ENCODE results near the gene MPP4. TPM values are rescaled to one million over a fixed set of nuclear protein-coding genes. Genes with fewer than 3 reads are reported as not detected.

The MPP4 gene
- total RNA-seq, 1 donor from 2014 or later, result not detected

- no peaks in the 10 kb centered on the region for H3K27me3 Mint-ChIP-seq
- TF ChIP-seq, protein P1, sequence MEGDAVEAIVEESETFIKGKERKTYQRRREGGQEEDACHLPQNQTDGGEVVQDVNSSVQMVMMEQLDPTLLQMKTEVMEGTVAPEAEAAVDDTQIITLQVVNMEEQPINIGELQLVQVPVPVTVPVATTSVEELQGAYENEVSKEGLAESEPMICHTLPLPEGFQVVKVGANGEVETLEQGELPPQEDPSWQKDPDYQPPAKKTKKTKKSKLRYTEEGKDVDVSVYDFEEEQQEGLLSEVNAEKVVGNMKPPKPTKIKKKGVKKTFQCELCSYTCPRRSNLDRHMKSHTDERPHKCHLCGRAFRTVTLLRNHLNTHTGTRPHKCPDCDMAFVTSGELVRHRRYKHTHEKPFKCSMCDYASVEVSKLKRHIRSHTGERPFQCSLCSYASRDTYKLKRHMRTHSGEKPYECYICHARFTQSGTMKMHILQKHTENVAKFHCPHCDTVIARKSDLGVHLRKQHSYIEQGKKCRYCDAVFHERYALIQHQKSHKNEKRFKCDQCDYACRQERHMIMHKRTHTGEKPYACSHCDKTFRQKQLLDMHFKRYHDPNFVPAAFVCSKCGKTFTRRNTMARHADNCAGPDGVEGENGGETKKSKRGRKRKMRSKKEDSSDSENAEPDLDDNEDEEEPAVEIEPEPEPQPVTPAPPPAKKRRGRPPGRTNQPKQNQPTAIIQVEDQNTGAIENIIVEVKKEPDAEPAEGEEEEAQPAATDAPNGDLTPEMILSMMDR (IDR thresholded peaks at IDR 0.05; ENCODE audit: unreplicated experiment), result no peak
- no peak overlapping the region for H3K4me3 Mint-ChIP-seq (ENCODE audit: low read depth)
- H3K27ac Mint-ChIP-seq, result peak overlapping the region; percentile 25
- no peaks in the 10 kb centered on the region for H3K9me3 Mint-ChIP-seq (ENCODE audit: low read depth)
- peaks cover 5% of the 10 kb centered on the region for H3K4me1 Mint-ChIP-seq (ENCODE audit: low read depth)
- H3K36me3 Mint-ChIP-seq (ENCODE audit: insufficient read depth), result peaks cover 5% of the 10 kb centered on the region
- DNase-seq (ENCODE audit: low spot score, unreplicated experiment), result no peak
Measured at GRCh38 chr2:201697899-201698298, 545 bp downstream of the MPP4 start.

DNA sequence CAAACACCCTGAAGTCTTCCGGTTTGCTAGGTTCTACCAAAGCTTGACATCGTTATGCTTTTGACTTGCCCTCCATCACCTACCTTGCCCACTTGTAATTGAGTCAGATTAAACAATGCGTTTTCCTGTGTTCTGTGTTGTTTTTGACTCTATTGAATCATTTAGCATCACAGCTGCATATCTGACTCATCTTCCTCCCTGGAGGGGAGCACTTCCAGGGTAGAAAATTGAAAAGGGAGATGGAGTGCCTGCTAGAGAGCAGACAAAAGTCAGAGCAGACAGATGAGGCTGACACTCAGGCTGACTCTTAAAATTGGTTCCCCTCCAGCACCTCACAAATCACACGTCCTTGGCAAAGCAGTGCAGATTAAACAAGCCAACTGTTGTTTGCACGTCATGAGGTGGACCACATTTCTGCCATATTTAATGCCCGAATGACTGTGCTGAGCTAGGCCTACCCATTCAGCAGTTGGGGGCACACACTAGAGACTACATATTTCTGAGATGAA is 2.2 kb downstream of the MPP4 start:
- DNase-seq (ENCODE audit: low spot score, unreplicated experiment), result no peak
- peaks cover 4% of the 10 kb centered on the region for H3K36me3 Mint-ChIP-seq (ENCODE audit: insufficient read depth)
- no peak overlapping the region for H3K27ac Mint-ChIP-seq
- H3K27me3 Mint-ChIP-seq, result no peaks in the 10 kb centered on the region
- H3K4me3 Mint-ChIP-seq (ENCODE audit: low read depth), result no peak overlapping the region
- TF ChIP-seq, protein P1 (IDR thresholded peaks at IDR 0.05; ENCODE audit: unreplicated experiment), result no peak
- peaks cover 5% of the 10 kb centered on the region for H3K4me1 Mint-ChIP-seq (ENCODE audit: low read depth)
- no peaks in the 10 kb centered on the region for H3K9me3 Mint-ChIP-seq (ENCODE audit: low read depth)

GRCh38 chr2:201685156-201685555 is 13.3 kb downstream of the MPP4 start:
- Mint-ChIP-seq H3K36me3 (ENCODE audit: insufficient read depth) (no peaks in the 10 kb centered on the region), H3K4me1 (ENCODE audit: low read depth) (peaks cover 1% of the 10 kb centered on the region), H3K27ac (peak overlapping the region; percentile 34), H3K27me3 (peaks cover 10% of the 10 kb centered on the region), H3K4me3 (ENCODE audit: low read depth) (no peak overlapping the region), H3K9me3 (ENCODE audit: low read depth) (peaks cover 3% of the 10 kb centered on the region)
- no peak for DNase-seq (ENCODE audit: low spot score, unreplicated experiment)
- TF ChIP-seq, protein P1 (IDR thresholded peaks at IDR 0.05; ENCODE audit: unreplicated experiment), result no peak

DNA sequence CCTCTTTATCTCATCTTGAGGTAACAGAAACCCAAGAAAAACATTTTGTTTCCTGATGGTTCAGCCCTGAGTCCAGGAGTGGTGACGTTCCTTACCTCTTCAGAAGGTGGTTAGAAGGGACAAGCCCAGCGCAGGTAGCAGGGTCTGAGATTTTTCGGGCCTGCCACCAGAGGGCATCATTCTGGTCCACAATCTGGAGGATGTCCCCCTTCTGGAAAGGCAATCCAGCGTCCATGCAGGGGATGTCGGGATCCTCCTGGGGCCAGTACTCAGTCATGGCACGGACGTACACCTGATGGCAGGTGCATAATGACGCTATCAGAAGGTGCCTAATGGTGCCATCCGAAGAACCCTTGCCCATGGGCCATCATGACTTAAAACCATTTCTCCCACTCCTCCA is 17.7 kb downstream of the MPP4 start:
- Mint-ChIP-seq H3K4me1 (ENCODE audit: low read depth) (no peaks in the 10 kb centered on the region), H3K27me3 (peaks cover 10% of the 10 kb centered on the region), H3K4me3 (ENCODE audit: low read depth) (no peak overlapping the region), H3K9me3 (ENCODE audit: low read depth) (peaks cover 3% of the 10 kb centered on the region), H3K27ac (no peak overlapping the region), H3K36me3 (ENCODE audit: insufficient read depth) (no peaks in the 10 kb centered on the region)
- peak; percentile 25 for DNase-seq (ENCODE audit: low spot score, unreplicated experiment)
- TF ChIP-seq, protein P1 (IDR thresholded peaks at IDR 0.05; ENCODE audit: unreplicated experiment), result peak; percentile 55

DNA sequence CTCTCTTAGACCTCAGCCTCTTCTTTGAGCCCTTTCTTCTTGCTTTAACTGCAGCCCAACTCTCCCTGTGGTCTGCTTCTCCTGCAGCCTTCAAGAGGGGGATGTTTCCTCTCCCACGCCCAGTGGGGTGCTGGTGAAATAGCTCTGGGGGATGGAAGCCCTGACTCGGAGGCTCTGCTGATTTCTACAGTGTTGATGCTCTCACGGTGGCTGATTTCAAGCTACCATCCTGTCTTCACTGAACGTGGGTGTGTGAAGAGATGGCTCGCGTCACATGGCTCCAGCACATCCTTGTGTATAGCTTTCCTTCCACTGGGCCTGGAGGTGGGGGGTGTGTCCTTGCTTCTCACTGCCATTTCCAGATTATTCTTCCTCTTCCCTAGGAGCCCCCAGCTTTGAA is 20.0 kb downstream of the MPP4 start:
- no peak for DNase-seq (ENCODE audit: low spot score, unreplicated experiment)
- peaks cover 10% of the 10 kb centered on the region for H3K27me3 Mint-ChIP-seq
- no peak overlapping the region for H3K4me3 Mint-ChIP-seq (ENCODE audit: low read depth)
- H3K27ac Mint-ChIP-seq, result no peak overlapping the region
- no peaks in the 10 kb centered on the region for H3K36me3 Mint-ChIP-seq (ENCODE audit: insufficient read depth)
- H3K9me3 Mint-ChIP-seq (ENCODE audit: low read depth), result peaks cover 3% of the 10 kb centered on the region
- peaks cover 4% of the 10 kb centered on the region for H3K4me1 Mint-ChIP-seq (ENCODE audit: low read depth)
- TF ChIP-seq, protein P1 (IDR thresholded peaks at IDR 0.05; ENCODE audit: unreplicated experiment), result no peak
